ENCODE data around the gene ADSS1. TPM values are rescaled to one million over a fixed set of nuclear protein-coding genes. Genes with fewer than 3 reads are reported as not detected.

The ADSS1 gene
- polyA plus RNA-seq, 1 of the 3 experiments (the other 2 are of a cell fraction): 14.3 TPM

GRCh38 chr14:104772707-104773504, 48.9 kb downstream of the ADSS1 start:
- WGBS (ENCODE audit: low lambda C conversion rate): 96% methylated on average over 30 of the region's 38 CpGs
- Histone ChIP-seq H3K4me3 (ENCODE audit: low read depth in 2 of 2, low read length in 1 of 2) (no peak overlapping the region), H3K4me1 (ENCODE audit: control insufficient read depth in 1 of 2, insufficient read depth in 2 of 2, low read depth in 1 of 2, low read length in 1 of 2) (peaks cover 0 to 7% of the 10 kb centered on the region in 2 experiments; a peak in 1 of 4 replicates), H3K27me3 (ENCODE audit: insufficient read depth) (no peaks in the 10 kb centered on the region), H3K79me2 (ENCODE audit: insufficient read depth) (no peaks in the 10 kb centered on the region), H3K9ac (no peak overlapping the region), H3K36me3 (replicated peaks in 1 of 2; ENCODE audit: control insufficient read depth in 1 of 2, insufficient read depth in 2 of 2, low read length in 1 of 2) (peaks cover 12 to 53% of the 10 kb centered on the region in 2 experiments), H2AFZ (ENCODE audit: low read depth) (no peak overlapping the region), H4K20me1 (ENCODE audit: insufficient read depth) (peaks cover 16% of the 10 kb centered on the region), H3K4me2 (no peak overlapping the region), H3K9me2 (no peaks in the 10 kb centered on the region), H3K27ac (ENCODE audit: low read depth in 2 of 2, low read length in 1 of 2) (no peak overlapping the region), H3F3A (replicated peaks; ENCODE audit: insufficient read depth) (peaks cover 24% of the 10 kb centered on the region), H3K9me3 (no peaks in the 10 kb centered on the region)
- TF ChIP-seq IRF3 (IDR thresholded peaks at IDR 0.05; ENCODE audit: low read depth, low read length) (no peak), REST (IDR thresholded peaks at IDR 0.05; ENCODE audit: low read depth, low read length) (no peak), PBX3 (IDR thresholded peaks at IDR 0.05) (no peak), FOXJ3 (CRISPR knock-in tag; IDR thresholded peaks at IDR 0.05) (no peak), EP300 (IDR thresholded peaks at IDR 0.05; ENCODE audit: borderline replicate concordance in 1 of 2, low read depth in 1 of 2, low read length in 1 of 2) (no peak), RFX5 (IDR thresholded peaks at IDR 0.05; ENCODE audit: low read length) (no peak), NRF1 (IDR thresholded peaks at IDR 0.05; ENCODE audit: low read depth, low read length) (no peak), MAX (IDR thresholded peaks at IDR 0.05; ENCODE audit: low read depth) (no peak), FOXM1 (IDR thresholded peaks at IDR 0.05; ENCODE audit: low read depth) (no peak), RAD21 (IDR thresholded peaks at IDR 0.05; ENCODE audit: low read length) (no peak), JUND (IDR thresholded peaks at IDR 0.05) (no peak), GATA2 (CRISPR knock-in tag; IDR thresholded peaks at IDR 0.05) (no peak), SMC3 (IDR thresholded peaks at IDR 0.05; ENCODE audit: low read depth, low read length) (no peak), CTCF (IDR thresholded peaks at IDR 0.05) (no peak)
- no peak for DNase-seq
- ChIA-PET POLR2A (interaction anchor here (0.6 kb wide), 1 partner anchor 53 kb away, joined by 3 read pairs; no protein-coding TSS in a partner anchor), CTCF (interaction anchor here (1.7 kb wide), 1 partner anchor 54 kb away, joined by 3 read pairs; no protein-coding TSS in a partner anchor)

All from SK-N-SH (cell line).